Activated CD8-positive, alpha-beta memory T cell treated with anti-CD3 and anti-CD28 coated beads, Interleukin-2, amount 50 U/mL, for 4 hours (primary cell): ENCODE results near the gene TBC1D4.
"Not testable (repeated sequence)": the region's sequence is repeated elsewhere in the genome, so short reads cannot be mapped to it uniquely, and the experiment has no call there.

Experiments used
- DNase-seq: peaks from one replicate; pipeline ENCODE4 v3.0.0-alpha.2; 2020

Gene TBC1D4

GRCh38 chr13:75312884-75313520 lies 169.0 kb downstream of the TBC1D4 start:
- DNase-seq: peak; percentile 19

- DNase-seq: no peak
These were observed 171.9 kb downstream of the TBC1D4 start for GRCh38 chr13:75309981-75310580.

- DNase-seq: no peak
These were observed 173.7 kb downstream of the TBC1D4 start for GRCh38 chr13:75308222-75308621.

GRCh38 chr13:75307370-75307949 lies 174.5 kb downstream of the TBC1D4 start:
- no peak for DNase-seq

GRCh38 chr13:75306967-75307366 lies 175.0 kb downstream of the TBC1D4 start:
- not testable (repeated sequence) for DNase-seq

- no peak for DNase-seq
These were observed 176.9 kb downstream of the TBC1D4 start for GRCh38 chr13:75305059-75305458.

GRCh38 chr13:75303263-75303662 lies 178.7 kb downstream of the TBC1D4 start:
- DNase-seq: no peak

- DNase-seq: no peak
These were observed 179.8 kb downstream of the TBC1D4 start for GRCh38 chr13:75302071-75302698.

GRCh38 chr13:75299913-75300862 lies 181.8 kb downstream of the TBC1D4 start:
- DNase-seq: no peak

GRCh38 chr13:75299246-75299645 lies 182.7 kb downstream of the TBC1D4 start:
- no peak for DNase-seq

GRCh38 chr13:75296641-75297040 lies 185.3 kb downstream of the TBC1D4 start:
- DNase-seq: no peak

GRCh38 chr13:75295201-75295600 lies 186.8 kb downstream of the TBC1D4 start:
- DNase-seq: no peak

- no peak for DNase-seq
These were observed 187.9 kb downstream of the TBC1D4 start for GRCh38 chr13:75294110-75294509.

GRCh38 chr13:75285310-75285709 lies 196.7 kb downstream of the TBC1D4 start:
- DNase-seq: no peak

- no peak for DNase-seq
These were observed 202.1 kb downstream of the TBC1D4 start for GRCh38 chr13:75279834-75280369.

GRCh38 chr13:75273695-75274094 lies 208.3 kb downstream of the TBC1D4 start:
- not testable (repeated sequence) for DNase-seq

- no peak for DNase-seq
These were observed 210.1 kb downstream of the TBC1D4 start for GRCh38 chr13:75271846-75272245.

- DNase-seq: not testable (repeated sequence)
These were observed 213.5 kb downstream of the TBC1D4 start for GRCh38 chr13:75268481-75268880.

GRCh38 chr13:75264611-75265010 lies 217.4 kb downstream of the TBC1D4 start:
- no peak for DNase-seq

- DNase-seq: no peak
These were observed 218.1 kb downstream of the TBC1D4 start for GRCh38 chr13:75263741-75264407.

GRCh38 chr13:75258159-75258782 lies 223.7 kb downstream of the TBC1D4 start:
- no peak for DNase-seq
